Gastroesophageal sphincter (tissue), 4 donors: Measurements from ENCODE around the gene GFPT2. TPM values are rescaled to one million over a fixed set of nuclear protein-coding genes. Genes with fewer than 3 reads are reported as not detected.

ENCODE experiments used
- ATAC-seq: fragments of 150-250 bp; one replicate; pipeline ENCODE4 v1.9.1; 2016; ENCODE audit warnings: mild to moderate bottlenecking, moderate library complexity
- H3K27ac ChIP-seq, 4 donors: fragments of 200-600 bp; sonication (generic) in 3 of 4; 1 replicate in 3 of 4; 2 replicates in 1 of 4; pipeline ENCODE4 v1.5.1; 2016 to 2019
- H3K27me3 ChIP-seq: fragments of 200-600 bp; sonication (generic); one replicate; pipeline ENCODE4 v1.5.1; 2019
- H3K36me3 ChIP-seq, 2 donors: fragments of 200-600 bp; sonication (generic); one replicate each; pipeline ENCODE4 v1.5.1; 2019; ENCODE audit warnings: control low read depth in 1 of 2
- H3K4me1 ChIP-seq, 3 donors: fragments of 200-600 bp; sonication (generic); 1 replicate in 2 of 3; 2 replicates in 1 of 3; pipeline ENCODE4 v1.5.1; 2016 to 2019; ENCODE audit warnings: control low read depth in 2 of 3
- H3K4me3 ChIP-seq, 2 donors: fragments of 200-600 bp; sonication (generic); one replicate each; pipeline ENCODE4 v1.5.1; 2019; ENCODE audit warnings: mild to moderate bottlenecking in 1 of 2, moderate library complexity in 1 of 2
- H3K9me3 ChIP-seq, 3 donors: fragments of 200-600 bp; sonication (generic); one replicate each; pipeline ENCODE4 v1.5.1; 2017 to 2019; ENCODE audit warnings: control low read depth in 2 of 3
- EP300 ChIP-seq: sonication (generic); formaldehyde crosslinking; IDR thresholded peaks from one replicate; pipeline ENCODE4 v1.6.1; 2017; ENCODE audit warnings: antibody characterized with exemption, mild to moderate bottlenecking
- POLR2A ChIP-seq, 2 donors: fragments of 450-650 bp; IDR thresholded peaks; one replicate each; pipeline ENCODE4 v1.6.1; 2017; ENCODE audit warnings: antibody characterized with exemption in 2 of 2, mild to moderate bottlenecking in 2 of 2, moderate library complexity in 1 of 2
- POLR2AphosphoS5 ChIP-seq: sonication (generic); formaldehyde crosslinking; IDR thresholded peaks from one replicate; pipeline ENCODE4 v1.6.1; 2017; ENCODE audit warnings: antibody characterized with exemption
- WGBS, 2 donors: methylation state at CpG; one replicate each; pipeline ENCODE4 v1.1.5; 2018; ENCODE audit warnings: low coverage in 1 of 2; 5-methylcytosine and 5-hydroxymethylcytosine counted together
- total RNA-seq, 4 donors: library from RNA; depleted of rRNA; stranded (reverse); fragments of >200 nt; gene quantifications; one replicate each; pipeline ENCODE4 v1.1.0, GENCODE V29; 2016
- TF ChIP-seq, protein P1 (sequence below), 4 experiments: fragments of 200-600 bp in 2 of 4; fragments of 450-650 bp in 2 of 4; sonication (generic) in 1 of 4; IDR thresholded peaks; one replicate each; pipeline ENCODE4 v1.5.1; 2017 to 2019; ENCODE audit warnings: antibody characterized with exemption in 4 of 4, mild to moderate bottlenecking in 2 of 4, moderate library complexity in 2 of 4

The GFPT2 gene
- total RNA-seq, 4 donors from 2014 or later: 28.7 to 94.1 (median 34.1) TPM

DNA sequence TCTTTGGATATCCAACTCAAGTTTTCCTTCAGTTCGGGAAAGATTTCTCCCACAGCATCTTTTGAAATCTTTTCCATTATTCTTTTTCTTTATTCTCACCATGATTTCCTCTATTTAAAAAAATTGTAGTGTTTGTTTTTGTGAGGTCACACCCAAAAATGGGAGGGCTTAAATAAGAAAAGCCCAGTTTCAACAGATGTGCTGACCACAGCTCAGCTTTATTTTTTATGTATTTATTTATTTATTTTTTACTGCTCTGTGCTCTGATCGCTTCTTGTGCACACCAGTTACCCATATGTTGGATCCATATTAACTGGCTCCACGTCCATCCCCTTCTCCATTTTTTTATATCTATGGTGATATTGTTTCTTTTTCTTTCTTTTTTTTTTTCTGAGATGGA lies 20.3 kb downstream of the GFPT2 start:
- 89 to 96% methylated on average over 3 of the region's 3 CpGs for WGBS, 2 donors
- Histone ChIP-seq H3K27ac (peak overlapping the region in 1 of 4 donors; percentile 72), H3K4me1 (peaks cover 0 to 34% (median 0%) of the 10 kb centered on the region in 3 donors)

DNA sequence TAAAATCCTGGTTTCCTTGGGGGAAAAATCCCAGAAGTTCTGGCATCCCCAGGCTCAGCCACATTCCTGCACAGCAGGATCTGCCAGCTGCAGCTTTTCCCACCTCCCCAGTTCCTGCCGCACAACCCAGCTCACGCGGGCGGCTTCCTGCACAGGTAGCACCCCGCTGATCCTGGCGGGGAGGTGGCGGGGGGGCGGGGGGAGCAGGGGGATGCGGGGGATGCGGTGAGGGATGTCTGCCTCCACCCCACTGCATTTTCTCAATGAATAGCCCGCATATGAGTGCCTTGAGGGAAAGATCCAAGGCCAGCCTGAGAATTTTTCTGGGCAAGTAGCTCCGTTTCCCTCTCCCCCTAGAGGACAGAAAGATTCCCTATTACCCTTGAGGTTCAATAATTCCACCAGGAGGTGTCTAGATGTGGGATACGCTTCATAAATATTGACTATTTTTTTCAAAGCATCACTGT lies 21.1 kb downstream of the GFPT2 start:
- no peaks in the 10 kb centered on the region for H3K9me3 ChIP-seq
- H3K4me1 ChIP-seq: peaks cover 0 to 34% (median 0%) of the 10 kb centered on the region in 3 donors
- no peaks in the 10 kb centered on the region for H3K27me3 ChIP-seq
- H3K27ac ChIP-seq: peak overlapping the region in 3 of 4 donors; percentile 53 to 72 (median 62)
- H3K4me3 ChIP-seq: no peak overlapping the region
- ATAC-seq: no peak
- 50 to 60% methylated on average over 2 of the region's 13 CpGs for WGBS, 2 donors
- TF ChIP-seq POLR2AphosphoS5: no peak
- no peak for TF ChIP-seq EP300
- TF ChIP-seq, protein P1, sequence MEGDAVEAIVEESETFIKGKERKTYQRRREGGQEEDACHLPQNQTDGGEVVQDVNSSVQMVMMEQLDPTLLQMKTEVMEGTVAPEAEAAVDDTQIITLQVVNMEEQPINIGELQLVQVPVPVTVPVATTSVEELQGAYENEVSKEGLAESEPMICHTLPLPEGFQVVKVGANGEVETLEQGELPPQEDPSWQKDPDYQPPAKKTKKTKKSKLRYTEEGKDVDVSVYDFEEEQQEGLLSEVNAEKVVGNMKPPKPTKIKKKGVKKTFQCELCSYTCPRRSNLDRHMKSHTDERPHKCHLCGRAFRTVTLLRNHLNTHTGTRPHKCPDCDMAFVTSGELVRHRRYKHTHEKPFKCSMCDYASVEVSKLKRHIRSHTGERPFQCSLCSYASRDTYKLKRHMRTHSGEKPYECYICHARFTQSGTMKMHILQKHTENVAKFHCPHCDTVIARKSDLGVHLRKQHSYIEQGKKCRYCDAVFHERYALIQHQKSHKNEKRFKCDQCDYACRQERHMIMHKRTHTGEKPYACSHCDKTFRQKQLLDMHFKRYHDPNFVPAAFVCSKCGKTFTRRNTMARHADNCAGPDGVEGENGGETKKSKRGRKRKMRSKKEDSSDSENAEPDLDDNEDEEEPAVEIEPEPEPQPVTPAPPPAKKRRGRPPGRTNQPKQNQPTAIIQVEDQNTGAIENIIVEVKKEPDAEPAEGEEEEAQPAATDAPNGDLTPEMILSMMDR (IDR thresholded peaks at IDR 0.05): no peak
- TF ChIP-seq POLR2A (IDR thresholded peaks at IDR 0.05): no peak
- H3K36me3 ChIP-seq: peaks cover 0 to 64% of the 10 kb centered on the region in 2 donors

More for the DNA sequence above, 20.3 kb downstream of the GFPT2 start:
- peaks cover 0 to 66% of the 10 kb centered on the region in 2 donors for H3K36me3 ChIP-seq
- no peak overlapping the region for H3K4me3 ChIP-seq
- H3K27me3 ChIP-seq: no peaks in the 10 kb centered on the region
- H3K9me3 ChIP-seq: no peaks in the 10 kb centered on the region
- no peak for ATAC-seq
- TF ChIP-seq EP300 (no peak), POLR2AphosphoS5 (no peak), POLR2A (IDR thresholded peaks at IDR 0.05) (no peak)
- TF ChIP-seq, protein P1 (IDR thresholded peaks at IDR 0.05): no peak

DNA sequence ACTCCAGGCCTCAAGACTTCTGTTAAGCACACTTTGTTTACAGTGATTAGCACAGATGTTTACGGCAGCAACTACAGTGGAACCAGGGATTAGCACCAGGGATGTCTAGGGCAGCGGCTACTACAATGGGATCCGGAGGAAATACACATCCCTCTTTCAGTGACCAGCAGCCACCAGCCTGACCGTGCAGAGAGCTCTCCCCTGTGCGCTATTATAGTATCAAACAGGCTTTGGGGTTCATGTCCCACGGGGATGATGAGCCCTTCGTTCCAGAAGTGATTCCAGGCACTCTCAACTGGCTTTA lies 21.5 kb downstream of the GFPT2 start:
- Histone ChIP-seq H3K36me3 (peaks cover 0 to 61% of the 10 kb centered on the region in 2 donors), H3K9me3 (no peaks in the 10 kb centered on the region), H3K27ac (peak overlapping the region in 3 of 4 donors; percentile 53 to 72 (median 62)), H3K27me3 (no peaks in the 10 kb centered on the region), H3K4me1 (peaks cover 0 to 34% (median 0%) of the 10 kb centered on the region in 3 donors), H3K4me3 (no peak overlapping the region)
- ATAC-seq: no peak
- WGBS, 2 donors: 20 to 60% methylated on average over 1 to 7 of the region's 7 CpGs
- no peak for TF ChIP-seq POLR2AphosphoS5
- TF ChIP-seq POLR2A (IDR thresholded peaks at IDR 0.05): no peak

DNA sequence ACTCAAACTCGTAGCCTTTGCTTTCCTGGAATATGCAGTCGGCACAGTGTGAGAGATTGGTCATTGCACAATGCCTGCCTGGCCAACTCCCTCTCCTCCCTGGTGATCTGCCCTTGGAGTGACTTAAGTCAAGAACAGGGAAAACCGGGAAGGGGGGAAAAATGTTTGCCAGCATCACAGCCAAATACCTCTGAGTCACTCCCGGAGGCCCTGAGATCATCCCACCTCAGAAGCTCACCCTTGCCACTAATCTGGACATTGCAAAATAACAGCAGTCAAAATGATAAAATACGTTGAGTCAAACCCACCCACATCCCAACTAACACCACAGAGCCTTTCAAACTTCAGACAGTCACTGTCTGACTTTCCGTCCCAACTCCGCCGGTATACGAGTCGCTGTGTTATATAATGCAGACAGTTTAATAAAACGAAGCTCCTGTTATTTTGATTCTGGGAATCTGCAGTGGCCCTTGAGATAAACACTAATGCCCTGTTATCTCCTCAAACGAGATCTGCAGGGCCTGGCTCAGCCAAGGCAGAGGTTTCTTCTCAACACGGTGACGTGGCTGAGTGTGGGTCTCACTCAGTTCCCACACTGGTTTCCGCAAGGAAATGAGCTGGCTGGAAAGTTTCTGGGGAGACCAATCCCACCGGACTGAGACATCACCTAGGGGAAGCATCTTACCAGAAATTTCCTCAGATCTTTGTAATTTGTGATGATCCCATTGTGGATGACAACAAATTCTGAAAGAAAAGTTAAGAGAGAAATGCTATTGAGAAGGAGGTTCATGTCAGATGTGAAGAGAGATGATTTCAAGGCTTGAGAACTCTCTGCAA lies 22.1 kb downstream of the GFPT2 start:
- H3K36me3 ChIP-seq: peaks cover 0 to 55% of the 10 kb centered on the region in 2 donors
- WGBS, 2 donors: 31 to 81% methylated on average over 3 to 13 of the region's 16 CpGs

DNA sequence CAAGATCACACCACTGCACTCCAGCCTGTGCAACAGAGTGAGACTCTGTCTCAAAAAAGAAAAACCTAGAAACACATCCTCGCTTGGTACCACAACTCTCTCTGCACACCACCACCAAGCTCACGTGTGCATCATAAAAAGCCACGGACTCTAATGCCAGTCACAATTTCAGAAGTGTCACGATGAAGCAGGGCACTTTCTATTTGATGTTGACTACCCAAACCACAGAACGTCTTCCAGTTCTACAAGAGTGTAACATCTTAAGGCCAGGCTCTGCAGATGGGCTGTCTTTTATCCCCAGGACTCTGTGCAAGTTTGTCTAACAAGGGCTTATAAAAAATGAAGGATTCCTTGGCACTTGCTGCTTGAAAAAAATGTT lies 22.9 kb downstream of the GFPT2 start:
- WGBS, 2 donors: 73 to 92% methylated on average over 2 to 5 of the region's 5 CpGs
- Histone ChIP-seq H3K4me3 (no peak overlapping the region), H3K4me1 (peaks cover 0 to 34% (median 0%) of the 10 kb centered on the region in 3 donors), H3K27me3 (no peaks in the 10 kb centered on the region), H3K9me3 (no peaks in the 10 kb centered on the region), H3K27ac (peak overlapping the region in 3 of 4 donors; percentile 54), H3K36me3 (peaks cover 0 to 53% of the 10 kb centered on the region in 2 donors)
- no peak for ATAC-seq
- TF ChIP-seq, protein P1 (IDR thresholded peaks at IDR 0.05): no peak
- TF ChIP-seq EP300 (no peak), POLR2AphosphoS5 (no peak)

More for the DNA sequence above, 22.1 kb downstream of the GFPT2 start:
- peak; percentile 90 for ATAC-seq
- H3K27me3 ChIP-seq: no peaks in the 10 kb centered on the region
- no peaks in the 10 kb centered on the region for H3K9me3 ChIP-seq
- H3K4me1 ChIP-seq: peaks cover 0 to 34% (median 0%) of the 10 kb centered on the region in 3 donors
- H3K27ac ChIP-seq: peak overlapping the region in 3 of 4 donors; percentile 54 to 72 (median 62)
- no peak overlapping the region for H3K4me3 ChIP-seq
- TF ChIP-seq POLR2A (IDR thresholded peaks at IDR 0.05) (no peak), POLR2AphosphoS5 (peak; percentile 82), EP300 (no peak)
- TF ChIP-seq, protein P1 (IDR thresholded peaks at IDR 0.05): no peak
